Effector CD8-positive, alpha-beta T cell (primary cell): ENCODE data around the gene NFS1.

Experiments
- DNase-seq: peaks from one replicate; lab custom pipeline; 2025; lab: John Stamatoyannopoulos, UW

Gene NFS1

DNA sequence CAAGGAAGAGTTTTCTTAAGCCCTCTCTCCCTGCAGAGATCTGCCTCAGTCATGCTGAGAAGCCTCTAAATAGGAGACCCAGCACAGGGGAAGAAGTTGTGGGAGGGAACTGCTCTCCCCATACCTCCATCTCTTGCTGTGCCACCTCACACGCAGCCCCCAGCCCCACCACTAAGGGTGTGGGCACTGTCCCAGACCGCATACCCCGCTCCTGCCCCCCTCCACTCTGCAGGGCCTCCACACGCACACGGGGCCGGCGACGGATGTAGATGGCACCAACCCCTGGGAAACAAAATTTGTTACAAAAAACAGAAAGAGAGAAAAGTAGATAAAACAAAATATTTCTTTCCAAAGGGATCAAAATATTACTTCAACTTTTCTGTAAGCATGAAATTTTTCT, 24.2 kb downstream of the NFS1 start:
- no peak for DNase-seq

GRCh38 chr20:35673884-35674283, 25.3 kb downstream of the NFS1 start:
- no peak for DNase-seq

DNA sequence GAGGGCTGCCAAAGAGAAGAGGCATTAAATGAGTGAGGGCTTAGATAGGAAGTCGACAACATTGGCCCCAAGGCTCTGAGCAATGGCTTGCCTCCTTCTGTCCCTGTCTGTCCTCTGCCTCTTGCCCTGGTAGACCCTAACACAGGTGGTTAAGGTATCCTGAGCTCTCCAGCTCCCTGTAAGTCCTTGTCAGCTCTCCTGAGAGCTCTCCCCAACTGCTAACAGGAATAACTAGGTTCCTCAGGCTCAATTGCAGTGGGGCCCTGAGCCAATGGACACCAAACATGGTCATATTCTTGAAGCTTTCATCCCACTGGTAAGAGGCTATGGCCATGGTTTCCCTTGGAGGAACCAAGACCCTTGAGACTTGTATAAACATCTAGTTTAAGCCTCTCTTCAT, 29.5 kb downstream of the NFS1 start:
- DNase-seq: no peak

DNA sequence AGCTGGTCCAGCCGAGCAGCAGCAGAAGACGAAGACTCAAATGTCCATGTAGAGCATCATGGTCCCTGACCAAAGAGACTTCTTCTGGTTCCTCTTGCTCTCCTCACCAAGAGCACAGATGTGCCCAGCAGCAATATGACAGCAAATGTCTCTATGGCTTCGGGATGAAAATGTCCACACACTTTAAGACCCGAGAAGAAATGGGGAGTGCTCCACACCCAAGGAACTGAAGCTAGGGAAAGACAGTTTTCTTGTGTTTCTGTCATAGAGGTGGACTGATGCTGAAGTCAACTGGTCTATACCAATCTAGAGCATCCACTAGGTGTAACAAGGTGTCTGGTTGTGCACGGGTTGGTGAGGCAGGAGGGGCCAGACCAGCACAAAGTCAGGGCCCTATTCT, 29.9 kb downstream of the NFS1 start:
- no peak for DNase-seq

DNA sequence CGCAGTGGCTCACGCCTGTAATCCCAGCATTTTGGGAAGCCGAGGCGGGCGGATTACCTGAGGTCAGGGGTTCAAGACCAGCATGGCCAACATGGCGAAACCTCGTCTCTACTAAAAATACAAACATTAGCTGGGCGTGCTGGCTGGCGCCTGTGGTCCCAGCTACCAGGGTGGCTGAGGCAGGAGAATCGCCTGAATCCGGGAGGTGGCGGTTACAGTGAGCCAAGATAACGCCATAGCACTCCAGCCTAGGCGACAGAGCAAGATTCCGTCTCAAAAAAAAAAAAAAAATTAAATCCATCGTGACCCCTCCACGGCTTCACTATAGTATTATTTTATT, 33.2 kb downstream of the NFS1 start:
- no peak for DNase-seq

GRCh38 chr20:35664466-35665206, 34.5 kb downstream of the NFS1 start, which contains the start of the genes CPNE1 and RBM12:
TSS of gene CPNE1 (minus strand) at chr20:35664900. CDS start at chr20:35632923, 31,977 bp downstream.
TSS of gene RBM12 (minus strand) at chr20:35664900. CDS start at chr20:35655322, 9,578 bp downstream.
- DNase-seq: peak; percentile 86

GRCh38 chr20:35663516-35664465, 35.4 kb downstream of the NFS1 start:
- DNase-seq: peak; percentile 46

GRCh38 chr20:35662551-35662950, 36.6 kb downstream of the NFS1 start:
- no peak for DNase-seq

DNA sequence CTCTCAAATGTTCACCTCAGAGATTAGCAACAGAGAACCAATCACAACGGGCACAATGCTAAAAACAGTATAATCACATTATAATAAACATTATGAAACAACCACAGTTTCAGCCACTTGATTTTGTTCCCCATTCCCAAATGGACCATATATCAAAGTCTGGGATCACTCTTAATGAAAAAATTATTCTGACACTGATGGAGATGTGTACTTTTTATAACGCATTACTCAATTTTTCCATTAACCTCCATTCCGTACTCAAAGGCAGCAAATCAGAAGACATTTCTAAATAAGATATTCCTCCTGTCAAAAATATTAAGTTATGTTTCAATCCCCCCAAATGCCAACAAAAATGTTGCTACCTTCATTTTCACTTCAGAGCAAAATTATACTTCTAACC, 37.2 kb downstream of the NFS1 start:
- no peak for DNase-seq

DNA sequence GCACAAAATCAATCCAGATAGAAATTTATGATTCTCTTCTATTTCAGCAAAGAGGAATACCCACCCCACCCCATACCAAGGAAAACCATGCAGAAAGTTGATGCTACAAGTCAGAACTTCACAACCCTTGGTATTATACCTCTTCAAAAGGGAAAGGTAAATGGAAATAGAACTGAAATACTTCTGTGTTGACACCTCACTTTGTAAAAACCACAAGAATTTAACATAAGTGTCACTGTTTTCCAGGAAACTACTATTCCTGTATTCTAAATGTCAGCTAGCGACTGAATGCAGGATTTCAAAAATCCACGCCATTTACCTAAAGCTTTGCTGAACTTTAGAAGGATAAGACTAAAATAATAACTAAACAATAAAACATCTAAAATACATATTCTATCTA, 38.1 kb downstream of the NFS1 start:
- DNase-seq: no peak

GRCh38 chr20:35660122-35660937, 38.8 kb downstream of the NFS1 start:
- no peak for DNase-seq

- no peak for DNase-seq
Observed at GRCh38 chr20:35657271-35657670, 41.9 kb downstream of the NFS1 start.

GRCh38 chr20:35654415-35654814, 44.7 kb downstream of the NFS1 start:
- DNase-seq: no peak

DNA sequence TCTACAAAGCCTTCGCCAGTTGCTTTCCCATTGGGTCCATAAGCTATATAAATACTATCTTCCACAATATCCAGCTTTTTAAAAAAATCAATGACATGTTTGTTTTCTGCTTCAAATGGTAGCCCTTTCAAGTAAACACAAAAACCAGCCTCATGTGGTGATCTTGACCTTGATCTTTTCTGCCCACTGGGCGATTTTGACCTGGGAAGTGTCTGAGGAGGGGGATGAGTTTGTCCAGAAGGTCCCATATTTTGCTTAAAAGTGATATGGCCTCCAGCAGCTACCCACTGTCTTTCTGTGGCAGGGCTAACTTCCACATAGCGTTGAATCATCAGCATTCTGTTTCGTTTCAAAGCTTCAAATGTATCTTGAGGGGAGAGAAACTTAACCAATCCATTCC, 45.3 kb downstream of the NFS1 start:
- no peak for DNase-seq

GRCh38 chr20:35653430-35653734, 45.8 kb downstream of the NFS1 start:
- no peak for DNase-seq

- DNase-seq: no peak
Observed at GRCh38 chr20:35652641-35653429, 46.3 kb downstream of the NFS1 start.

DNA sequence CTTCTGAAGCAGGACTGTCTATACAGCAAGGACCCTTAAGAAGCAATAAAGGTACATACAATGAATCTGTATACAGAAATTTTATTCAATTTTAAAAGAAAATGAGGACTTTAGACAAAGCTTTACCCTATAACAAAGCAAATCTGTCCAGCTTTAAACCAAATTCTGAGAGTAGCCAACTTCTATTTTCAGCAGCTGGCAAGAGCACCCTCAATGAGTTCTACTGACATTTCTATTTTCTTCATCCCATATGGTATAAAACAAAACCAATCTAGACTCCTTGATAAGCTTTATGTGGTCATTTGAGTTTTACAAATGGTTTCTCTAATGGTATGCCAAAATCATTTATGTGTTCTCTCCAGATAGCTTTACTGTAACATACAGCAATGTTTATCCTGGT, 47.2 kb downstream of the NFS1 start:
- DNase-seq: no peak

DNA sequence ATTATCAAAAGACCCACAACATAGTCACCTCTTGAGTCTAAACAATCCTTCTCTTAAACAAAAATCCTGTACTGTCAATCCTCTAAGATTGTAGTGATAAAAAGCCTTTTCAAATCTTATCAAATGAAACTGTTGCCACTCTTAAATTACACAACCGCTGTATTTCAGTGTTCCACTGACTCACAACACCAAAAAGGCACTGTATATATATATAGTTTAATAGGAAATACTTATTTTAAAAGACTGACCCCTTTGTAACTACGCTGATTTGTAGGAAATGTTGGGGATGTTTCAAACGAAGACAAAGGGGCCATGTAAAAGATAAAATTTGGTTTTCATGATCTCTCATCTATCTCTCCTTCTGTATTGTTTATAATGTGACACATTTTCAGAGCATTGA, 48.5 kb downstream of the NFS1 start:
- no peak for DNase-seq

DNA sequence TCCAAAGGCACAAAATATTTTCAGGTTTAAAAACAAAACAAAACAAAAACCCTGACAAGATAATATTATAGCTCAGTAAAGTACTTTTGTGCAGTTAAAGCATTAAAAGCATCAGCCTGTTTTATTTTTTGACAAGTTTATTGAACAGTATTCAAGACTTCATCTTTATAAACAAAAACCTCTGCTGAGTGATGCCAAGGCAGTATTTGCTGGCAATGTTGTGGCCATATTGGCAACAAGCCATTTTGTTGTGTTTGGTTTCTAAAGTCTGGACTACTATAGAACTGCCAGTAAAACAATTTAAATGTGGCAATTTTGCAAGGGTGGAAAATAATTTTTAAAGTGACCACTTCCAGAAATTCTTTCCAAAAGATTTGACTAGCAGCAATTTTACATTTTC, 50.3 kb downstream of the NFS1 start:
- no peak for DNase-seq

DNA sequence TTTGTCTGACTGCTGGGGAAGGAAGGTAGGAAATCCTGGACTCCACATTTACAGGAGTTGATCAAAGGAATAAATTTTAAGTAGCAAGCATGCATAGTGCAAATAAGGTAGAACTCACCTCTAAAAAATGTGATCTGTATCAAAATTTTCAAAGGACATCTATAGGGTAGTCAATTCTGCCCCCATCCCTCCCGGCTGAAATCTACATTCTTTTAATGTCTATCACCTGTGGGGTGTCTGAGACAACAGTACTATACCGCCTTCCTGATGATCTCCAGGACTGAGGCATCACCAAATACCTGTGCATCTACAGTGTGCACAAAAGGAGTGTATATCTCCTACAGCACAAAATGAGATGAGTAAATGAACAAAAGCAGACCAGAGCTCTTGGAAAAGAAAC, 54.3 kb downstream of the NFS1 start:
- DNase-seq: no peak

GRCh38 chr20:35643045-35643444, 56.1 kb downstream of the NFS1 start:
- DNase-seq: no peak

DNA sequence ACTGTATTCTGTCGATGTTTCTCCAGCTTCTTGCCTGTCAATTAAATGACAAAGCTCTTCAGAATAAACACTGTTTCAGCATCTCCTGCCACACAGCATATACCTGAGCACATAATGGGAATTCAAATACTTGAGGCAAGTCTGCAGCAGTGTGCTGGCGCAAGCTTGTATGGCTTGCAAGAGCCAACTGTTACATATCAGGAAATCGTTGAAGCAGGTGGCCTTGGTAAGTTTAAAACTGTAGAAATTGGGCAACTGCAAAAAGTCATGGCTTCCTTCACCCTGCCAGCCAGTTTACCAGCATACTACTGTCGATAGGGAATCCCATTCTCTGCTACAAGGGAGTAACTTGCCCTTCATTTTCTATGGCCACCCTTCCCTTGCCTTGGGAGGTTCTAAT, 57.4 kb downstream of the NFS1 start:
- no peak for DNase-seq
